UCSD-AML1 (cell line): Measurements from ENCODE around the gene RASSF8.

Experiments
- DNase-seq: peaks from one replicate; lab custom pipeline; 2025; ENCODE audit not compliant: unreplicated experiment; lab: John Stamatoyannopoulos, UW

Gene RASSF8

GRCh38 chr12:25958428-25959070, at the start of gene RASSF8:
Gene RASSF8, plus strand, starts transcription at chr12:25958682. Its CDS starts 96,662 bp downstream, at chr12:26055344.
- DNase-seq = peak; percentile 51

- DNase-seq = no peak
Observed at GRCh38 chr12:25914551-25914950, 43.9 kb upstream of the RASSF8 start.

- peak; percentile 11 for DNase-seq
Observed at GRCh38 chr12:25924491-25925001, 33.9 kb upstream of the RASSF8 start.

- no peak for DNase-seq
Observed at GRCh38 chr12:25925064-25925463, 33.4 kb upstream of the RASSF8 start.

- no peak for DNase-seq
Observed at GRCh38 chr12:25926536-25926935, 31.9 kb upstream of the RASSF8 start.

- no peak for DNase-seq
Observed at GRCh38 chr12:25929142-25929541, 29.3 kb upstream of the RASSF8 start.

GRCh38 chr12:25932971-25933370, 25.5 kb upstream of the RASSF8 start:
- DNase-seq = no peak

GRCh38 chr12:25934456-25934855, 24.0 kb upstream of the RASSF8 start:
- no peak for DNase-seq

- no peak for DNase-seq
Observed at GRCh38 chr12:25935355-25936144, 22.9 kb upstream of the RASSF8 start.

GRCh38 chr12:25937096-25937495, 21.4 kb upstream of the RASSF8 start:
- DNase-seq = no peak

GRCh38 chr12:25938581-25938980, 19.9 kb upstream of the RASSF8 start:
- DNase-seq = no peak

- DNase-seq = no peak
Observed at GRCh38 chr12:25939606-25940005, 18.9 kb upstream of the RASSF8 start.

- no peak for DNase-seq
Observed at GRCh38 chr12:25940886-25941285, 17.6 kb upstream of the RASSF8 start.

- DNase-seq = no peak
Observed at GRCh38 chr12:25942709-25943108, 15.8 kb upstream of the RASSF8 start.

GRCh38 chr12:25943940-25944339, 14.5 kb upstream of the RASSF8 start:
- DNase-seq = no peak

GRCh38 chr12:25949343-25949742, 9.1 kb upstream of the RASSF8 start:
- no peak for DNase-seq

- no peak for DNase-seq
Observed at GRCh38 chr12:25950329-25951115, 8.0 kb upstream of the RASSF8 start.

GRCh38 chr12:25957793-25958427, 572 bp upstream of the RASSF8 start:
- DNase-seq = no peak

GRCh38 chr12:25959071-25959961, 834 bp downstream of the RASSF8 start:
- no peak for DNase-seq

- no peak for DNase-seq
Observed at GRCh38 chr12:25960143-25960542, 1.7 kb downstream of the RASSF8 start.
